CD4-positive, alpha-beta T cell treated with Interleukin-1 beta for 1 hour (primary cell): ENCODE results near the gene ASNSD1.

Source experiments
- DNase-seq, 2 donors: peaks; one replicate each; pipeline ENCODE4 v3.0.0-alpha.2; 2020 to 2022

The ASNSD1 gene

GRCh38 chr2:189661148-189661956, at the start of gene ASNSD1:
TSS of gene ASNSD1 (plus strand) at chr2:189661459. CDS start at chr2:189666133, 4,674 bp downstream.
- peak; percentile 100 for DNase-seq

GRCh38 chr2:189613077-189613636, 48.1 kb upstream of the ASNSD1 start:
- no peak for DNase-seq

- no peak for DNase-seq
Measured at GRCh38 chr2:189613650-189614420, 47.4 kb upstream of the ASNSD1 start.

- no peak for DNase-seq
Measured at GRCh38 chr2:189614585-189614984, 46.7 kb upstream of the ASNSD1 start.

- DNase-seq, result no peak
Measured at GRCh38 chr2:189618197-189618596, 43.1 kb upstream of the ASNSD1 start.

- DNase-seq, result no peak
Measured at GRCh38 chr2:189621781-189622180, 39.5 kb upstream of the ASNSD1 start.

- DNase-seq, result no peak
Measured at GRCh38 chr2:189623049-189623448, 38.2 kb upstream of the ASNSD1 start.

GRCh38 chr2:189624648-189625355, 36.5 kb upstream of the ASNSD1 start:
- no peak for DNase-seq

- DNase-seq, result no peak
Measured at GRCh38 chr2:189625636-189626035, 35.6 kb upstream of the ASNSD1 start.

GRCh38 chr2:189627789-189628188, 33.5 kb upstream of the ASNSD1 start:
- no peak for DNase-seq

GRCh38 chr2:189628817-189629530, 32.3 kb upstream of the ASNSD1 start:
- no peak for DNase-seq

GRCh38 chr2:189629531-189630453, 31.5 kb upstream of the ASNSD1 start:
- DNase-seq, result no peak

GRCh38 chr2:189631849-189632248, 29.4 kb upstream of the ASNSD1 start:
- DNase-seq, result no peak

GRCh38 chr2:189633392-189633811, 27.9 kb upstream of the ASNSD1 start:
- peak in 1 of 2 donors; percentile 31 for DNase-seq

GRCh38 chr2:189635353-189635752, 25.9 kb upstream of the ASNSD1 start:
- no peak for DNase-seq

- no peak for DNase-seq
Measured at GRCh38 chr2:189638301-189639006, 22.8 kb upstream of the ASNSD1 start.

GRCh38 chr2:189639007-189639609, 22.2 kb upstream of the ASNSD1 start:
- DNase-seq, result no peak

GRCh38 chr2:189641002-189641401, 20.3 kb upstream of the ASNSD1 start:
- DNase-seq, result no peak

- no peak for DNase-seq
Measured at GRCh38 chr2:189641590-189641989, 19.7 kb upstream of the ASNSD1 start.

GRCh38 chr2:189646521-189646920, 14.7 kb upstream of the ASNSD1 start:
- no peak for DNase-seq
